ENCODE data around the gene FAM240B.

The FAM240B gene

GRCh38 chr9:38686933-38687332 is 33.0 kb downstream of the FAM240B start:
- H3K4me3 ChIP-seq (ENCODE audit: control insufficient read depth, low read depth, low read length) = no peak overlapping the region
- DNase-seq (ENCODE audit: low read depth) = no peak
- TF ChIP-seq CTCF (conservative IDR thresholded peaks at IDR 0.05; ENCODE audit: control insufficient read depth, insufficient read depth, low read depth, low read length) = no peak

- no peak for TF ChIP-seq CTCF (conservative IDR thresholded peaks at IDR 0.05; ENCODE audit: control insufficient read depth, insufficient read depth, low read depth, low read length)
- H3K4me3 ChIP-seq (ENCODE audit: control insufficient read depth, low read depth, low read length) = no peak overlapping the region
- DNase-seq (ENCODE audit: low read depth) = no peak
Observed at GRCh38 chr9:38685535-38685934, 34.4 kb downstream of the FAM240B start.

DNA sequence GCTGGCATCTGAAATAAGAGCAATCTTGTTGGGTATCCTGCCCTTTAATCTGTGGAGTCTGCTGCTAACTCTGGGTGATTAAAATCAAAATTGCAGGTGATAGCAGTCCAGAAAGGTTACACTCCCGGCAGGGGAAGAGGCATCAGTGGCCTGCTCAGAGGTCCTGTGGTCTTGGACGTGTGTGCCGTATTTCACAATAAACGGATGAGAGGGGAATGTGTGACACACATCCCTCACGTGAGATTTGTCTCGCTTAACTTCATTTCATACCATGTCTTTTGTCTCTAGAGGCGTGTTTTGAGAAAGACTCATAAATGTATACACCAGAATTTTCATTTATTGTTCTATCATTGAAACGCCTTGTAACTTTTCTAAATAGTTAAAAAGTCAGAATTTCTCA is 36.6 kb downstream of the FAM240B start:
- TF ChIP-seq CTCF (conservative IDR thresholded peaks at IDR 0.05; ENCODE audit: control insufficient read depth, insufficient read depth, low read depth, low read length) = no peak
- no peak overlapping the region for H3K4me3 ChIP-seq (ENCODE audit: control insufficient read depth, low read depth, low read length)
- DNase-seq (ENCODE audit: low read depth) = no peak

DNA sequence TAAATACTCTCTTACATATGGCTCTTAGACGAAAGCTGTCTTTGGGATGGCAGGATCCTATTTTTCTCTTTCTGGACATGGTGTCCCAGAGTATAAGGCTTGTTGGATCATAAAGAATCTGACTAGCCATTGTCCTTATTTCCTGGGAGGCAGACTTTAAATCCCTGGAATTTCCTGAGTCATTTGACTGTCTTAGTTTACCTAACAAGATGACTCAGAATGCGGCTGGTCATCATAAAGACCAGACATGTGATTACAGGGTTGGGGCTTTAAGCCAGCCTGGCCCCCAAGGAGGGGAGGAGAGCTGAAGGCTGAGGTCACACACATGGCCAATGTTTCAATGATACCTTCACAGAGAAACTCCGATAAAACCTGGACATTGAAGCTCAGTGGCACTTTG is 37.2 kb downstream of the FAM240B start:
- DNase-seq (ENCODE audit: low read depth) = peak; percentile 84
- no peak for TF ChIP-seq CTCF (conservative IDR thresholded peaks at IDR 0.05; ENCODE audit: control insufficient read depth, insufficient read depth, low read depth, low read length)
- H3K4me3 ChIP-seq (ENCODE audit: control insufficient read depth, low read depth, low read length) = no peak overlapping the region

GRCh38 chr9:38681747-38682227 is 38.1 kb downstream of the FAM240B start:
- DNase-seq (ENCODE audit: low read depth) = peak; percentile 50
- no peak overlapping the region for H3K4me3 ChIP-seq (ENCODE audit: control insufficient read depth, low read depth, low read length)
- TF ChIP-seq CTCF (conservative IDR thresholded peaks at IDR 0.05; ENCODE audit: control insufficient read depth, insufficient read depth, low read depth, low read length) = no peak

GRCh38 chr9:38680837-38681445 is 39.0 kb downstream of the FAM240B start:
- TF ChIP-seq CTCF (conservative IDR thresholded peaks at IDR 0.05; ENCODE audit: control insufficient read depth, insufficient read depth, low read depth, low read length) = no peak
- no peak for DNase-seq (ENCODE audit: low read depth)
- H3K4me3 ChIP-seq (ENCODE audit: control insufficient read depth, low read depth, low read length) = no peak overlapping the region

All from fibroblast of mammary gland (primary cell).